Stimulated activated CD4-positive, alpha-beta T cell treated with anti-CD3 and anti-CD28 coated beads, Interleukin-12 subunit alpha, Interleukin-12 subunit beta, amount 100 ng/mL, for 4 hours (primary cell): Measurements from ENCODE around the gene DHDDS.

Experiments used
- DNase-seq: peaks from one replicate; pipeline ENCODE4 v3.0.0-alpha.2; 2020

The DHDDS gene

GRCh38 chr1:26418865-26419349, 13.2 kb upstream of the DHDDS start:
- no peak for DNase-seq

GRCh38 chr1:26419494-26419893, 12.6 kb upstream of the DHDDS start:
- no peak for DNase-seq

- no peak for DNase-seq
Measured at GRCh38 chr1:26429721-26430120, 2.4 kb upstream of the DHDDS start.

- no peak for DNase-seq
Measured at GRCh38 chr1:26432793-26433192, 672 bp downstream of the DHDDS start.

GRCh38 chr1:26434161-26434752, 2.1 kb downstream of the DHDDS start:
- DNase-seq: no peak

- DNase-seq: no peak
Measured at GRCh38 chr1:26438041-26438440, 5.9 kb downstream of the DHDDS start.

GRCh38 chr1:26440259-26440658, 8.1 kb downstream of the DHDDS start:
- DNase-seq: no peak

- no peak for DNase-seq
Measured at GRCh38 chr1:26449868-26450267, 17.7 kb downstream of the DHDDS start.

- no peak for DNase-seq
Measured at GRCh38 chr1:26450908-26451307, 18.8 kb downstream of the DHDDS start.

- no peak for DNase-seq
Measured at GRCh38 chr1:26452459-26453183, 20.5 kb downstream of the DHDDS start.

- no peak for DNase-seq
Measured at GRCh38 chr1:26459148-26459547, 27.0 kb downstream of the DHDDS start.

- no peak for DNase-seq
Measured at GRCh38 chr1:26459573-26460031, 27.5 kb downstream of the DHDDS start.

- no peak for DNase-seq
Measured at GRCh38 chr1:26468911-26469310, 36.8 kb downstream of the DHDDS start.

GRCh38 chr1:26469558-26469957, 37.4 kb downstream of the DHDDS start:
- DNase-seq: no peak

GRCh38 chr1:26470878-26471497, 38.9 kb downstream of the DHDDS start:
- peak; percentile 9 for DNase-seq

GRCh38 chr1:26471498-26472319, 39.6 kb downstream of the DHDDS start:
- DNase-seq: peak; percentile 30

GRCh38 chr1:26472320-26472900, 40.3 kb downstream of the DHDDS start, which contains the start of gene HMGN2:
Gene HMGN2 (plus strand): TSS chr1:26472440. CDS start chr1:26472613, 173 bp downstream.
- peak; percentile 88 for DNase-seq

- DNase-seq: peak; percentile 95
Measured at GRCh38 chr1:26472901-26473845, 41.1 kb downstream of the DHDDS start.

- DNase-seq: no peak
Measured at GRCh38 chr1:26474818-26475217, 42.7 kb downstream of the DHDDS start.

- DNase-seq: no peak
Measured at GRCh38 chr1:26475989-26476388, 43.9 kb downstream of the DHDDS start.

- no peak for DNase-seq
Measured at GRCh38 chr1:26476958-26477357, 44.8 kb downstream of the DHDDS start.
